Stimulated activated CD8-positive, alpha-beta memory T cell treated with anti-CD3 and anti-CD28 coated beads, Interleukin-7, amount 100 ng/mL, for 1 hour (primary cell): ENCODE results near the gene TBCD.
"Not testable (repeated sequence)": the region's sequence is repeated elsewhere in the genome, so short reads cannot be mapped to it uniquely, and the experiment has no call there.

Source experiments
- DNase-seq, 2 donors: peaks; one replicate each; pipeline ENCODE4 v3.0.0-alpha.2; 2020; ENCODE audit warnings: low read depth in 2 of 2

Gene TBCD

DNA sequence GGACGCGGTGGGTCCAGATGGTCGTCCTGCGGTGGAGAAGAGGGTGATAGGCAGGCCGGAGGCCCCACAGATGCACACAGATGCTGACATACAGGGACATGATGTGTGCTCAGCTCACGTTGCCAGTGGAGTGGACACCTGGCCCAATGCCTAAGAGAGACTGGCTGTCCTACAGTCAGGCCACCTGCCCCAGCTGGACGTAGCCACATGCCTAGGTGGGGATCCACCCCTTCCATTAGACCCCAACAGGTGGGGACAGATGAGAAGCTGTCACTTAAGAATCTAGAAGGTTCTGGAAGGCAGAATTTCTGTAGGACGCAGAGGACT, 205.6 kb downstream of the TBCD start:
- DNase-seq = no peak

DNA sequence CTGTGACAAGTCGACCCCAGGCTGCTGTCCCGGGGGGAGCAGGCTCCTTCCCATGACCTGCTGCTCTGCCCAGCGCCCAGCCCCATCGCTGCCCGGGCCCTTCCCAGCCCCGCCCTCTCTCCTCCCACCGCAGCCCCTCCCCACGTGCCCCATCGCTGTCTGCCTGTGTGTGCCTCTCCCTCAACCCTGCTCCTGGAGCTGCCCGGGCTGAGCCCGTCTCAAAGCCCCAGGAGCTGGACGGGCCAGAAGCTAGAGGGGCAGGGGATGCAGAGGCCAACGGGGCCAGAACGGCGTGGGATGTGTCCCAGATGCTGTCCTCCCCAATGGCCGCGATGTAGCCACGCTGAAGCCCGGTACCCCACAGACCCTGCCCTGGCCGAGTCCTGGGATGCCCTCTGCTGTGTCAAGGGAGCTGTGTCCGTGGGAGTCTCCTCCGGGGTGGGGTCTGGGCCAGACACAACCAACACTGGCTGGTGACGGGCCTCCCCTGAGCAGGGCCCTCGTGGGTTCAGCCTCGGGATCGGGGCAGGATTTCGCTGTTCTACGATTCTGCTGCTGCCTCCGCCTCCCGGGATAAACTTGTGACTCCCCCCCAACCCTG, 206.2 kb downstream of the TBCD start:
- no peak for DNase-seq

DNA sequence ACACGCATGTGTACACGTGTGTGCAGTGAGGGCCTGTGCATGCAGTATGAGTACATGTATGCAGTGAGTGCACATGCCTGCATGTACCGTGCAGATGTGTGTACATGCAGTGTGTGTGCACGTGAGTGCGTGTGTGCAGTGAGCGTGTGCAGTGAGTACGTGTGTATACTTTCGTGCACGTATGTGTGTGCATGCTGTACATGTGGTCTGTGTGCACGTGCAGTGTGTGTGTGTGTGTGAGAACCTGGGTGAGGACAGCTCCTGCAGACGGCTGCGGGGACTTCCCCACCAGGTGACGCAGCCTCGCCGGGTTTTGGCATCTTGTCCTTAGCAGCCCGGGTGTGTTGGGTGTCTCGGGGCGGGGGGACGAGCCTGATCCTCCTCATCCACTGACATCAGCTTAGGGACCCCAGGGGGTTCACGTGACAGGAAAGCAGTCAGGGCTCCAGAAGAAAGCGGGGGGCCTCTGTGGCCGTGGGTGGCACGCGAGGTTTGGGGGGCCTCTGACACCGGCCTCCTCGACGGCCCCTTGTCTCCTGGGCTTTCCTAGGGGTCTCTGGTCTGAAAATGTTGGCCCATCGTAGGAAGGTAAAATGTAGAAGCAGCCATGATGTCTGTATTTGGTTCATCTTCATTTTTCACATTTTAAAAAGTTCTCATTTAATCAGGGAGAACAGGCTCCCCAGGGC, 207.5 kb downstream of the TBCD start:
- no peak for DNase-seq

DNA sequence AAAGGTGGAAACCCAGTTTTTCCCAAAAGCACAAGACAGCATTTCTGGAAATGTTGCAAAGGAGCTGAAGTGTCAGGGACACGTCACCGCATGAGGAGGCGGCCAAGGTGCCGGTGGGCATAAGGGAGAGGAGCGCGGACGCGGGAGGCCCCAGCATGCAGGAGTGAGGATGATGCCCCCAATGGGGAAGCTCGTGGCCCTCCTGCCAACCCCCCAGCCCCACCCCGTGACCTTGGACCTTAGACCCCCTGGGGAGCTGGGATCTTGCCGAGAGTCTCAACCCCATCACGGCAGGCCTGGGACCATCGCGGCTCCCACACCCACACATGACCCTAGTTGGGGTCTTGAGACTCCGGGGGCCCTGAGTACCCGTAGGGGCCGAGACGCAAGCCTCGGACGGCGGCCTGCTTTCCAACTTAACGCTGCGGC, 208.1 kb downstream of the TBCD start:
- no peak for DNase-seq

- DNase-seq = no peak
Measured at GRCh38 chr17:82960419-82961271, 208.8 kb downstream of the TBCD start.

DNA sequence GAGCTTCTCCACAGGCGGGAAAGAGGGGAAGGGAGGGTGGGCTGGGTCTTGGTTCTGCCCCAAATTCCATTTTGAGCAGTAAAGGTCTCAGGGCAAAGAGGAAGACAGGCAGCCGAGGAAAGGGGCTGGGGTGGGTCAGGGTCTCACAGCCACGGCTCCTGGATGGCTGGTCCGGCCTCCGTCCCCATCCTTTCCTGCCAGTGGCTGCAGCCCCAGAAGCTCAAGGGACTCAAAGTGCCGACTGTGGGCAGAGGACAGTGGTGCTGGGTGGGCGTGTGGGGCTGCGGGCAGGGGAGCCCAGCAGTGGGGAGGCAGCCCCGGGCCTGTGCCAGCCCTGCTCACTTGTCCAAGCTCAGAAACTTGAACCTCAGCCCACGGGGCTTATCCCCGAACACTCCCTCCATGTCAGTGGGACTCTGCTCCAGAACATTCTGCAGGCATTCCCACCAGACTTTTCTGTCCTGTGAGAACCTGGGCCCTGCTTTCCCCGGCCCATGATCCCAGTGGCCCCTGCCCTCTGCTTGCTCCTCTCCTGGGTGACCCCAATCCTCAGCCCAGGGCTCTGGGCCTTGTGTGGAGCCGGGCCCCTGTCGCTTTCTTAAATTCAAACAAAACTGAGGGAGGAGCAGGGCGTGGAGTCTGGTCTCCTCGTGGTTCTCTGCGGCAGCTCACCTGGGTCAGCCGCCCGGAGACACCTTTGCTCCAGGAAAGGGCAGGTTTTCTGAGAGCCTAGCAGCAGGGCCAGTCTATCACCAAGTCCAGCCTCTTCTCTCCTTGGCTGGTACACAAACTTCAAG, 209.7 kb downstream of the TBCD start:
- no peak for DNase-seq

DNA sequence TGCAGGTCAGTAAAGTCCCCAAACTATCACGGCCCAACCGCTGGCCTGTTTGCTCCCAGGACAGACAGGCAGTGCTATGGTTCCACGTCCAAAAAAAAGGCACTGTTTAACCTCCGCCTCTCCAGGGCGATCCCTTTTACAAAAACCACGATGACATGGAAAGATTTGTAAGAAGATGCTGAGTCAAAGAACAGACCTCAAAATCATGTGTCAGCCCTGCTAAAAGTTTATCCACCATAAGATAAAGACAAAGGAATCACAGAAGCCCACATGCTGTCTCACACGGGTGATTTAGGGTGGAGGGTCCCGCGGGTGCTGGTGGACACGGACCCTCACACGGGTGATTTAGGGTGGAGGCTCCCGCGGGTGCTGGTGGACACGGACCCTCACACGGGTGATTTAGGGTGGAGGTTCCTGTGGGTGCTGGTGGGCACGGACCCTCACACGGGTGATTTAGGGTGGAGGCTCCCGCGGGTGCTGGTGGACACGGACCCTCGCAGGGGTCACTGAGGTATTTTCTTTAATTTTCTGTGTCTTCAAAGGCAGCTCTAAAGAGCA, 210.4 kb downstream of the TBCD start:
- DNase-seq = no peak

- no peak for DNase-seq
Measured at GRCh38 chr17:82963104-82963950, 211.5 kb downstream of the TBCD start.

- DNase-seq = not testable (repeated sequence)
Measured at GRCh38 chr17:82964451-82964850, 212.6 kb downstream of the TBCD start.

- DNase-seq = no peak
Measured at GRCh38 chr17:82964851-82965341, 213.0 kb downstream of the TBCD start.

DNA sequence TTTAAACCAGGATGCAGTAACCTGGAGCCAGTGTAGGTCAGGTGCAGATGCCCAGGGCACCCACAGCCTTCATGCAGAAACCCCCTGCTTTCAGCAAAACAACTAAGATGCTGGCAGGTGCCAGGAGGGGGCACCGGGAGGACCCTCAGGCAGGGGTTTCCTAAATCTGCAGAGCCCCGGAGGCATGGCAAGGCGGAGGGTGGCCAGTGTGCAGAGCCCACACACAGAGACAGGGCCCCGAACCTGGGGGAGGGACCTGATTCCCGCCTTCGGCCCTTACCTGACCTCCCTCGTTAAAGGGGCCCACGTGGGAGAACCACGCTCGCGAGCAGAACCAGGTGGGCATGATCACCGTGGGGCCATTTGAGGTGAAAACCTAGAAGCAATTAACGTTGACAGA, 213.5 kb downstream of the TBCD start:
- no peak for DNase-seq

DNA sequence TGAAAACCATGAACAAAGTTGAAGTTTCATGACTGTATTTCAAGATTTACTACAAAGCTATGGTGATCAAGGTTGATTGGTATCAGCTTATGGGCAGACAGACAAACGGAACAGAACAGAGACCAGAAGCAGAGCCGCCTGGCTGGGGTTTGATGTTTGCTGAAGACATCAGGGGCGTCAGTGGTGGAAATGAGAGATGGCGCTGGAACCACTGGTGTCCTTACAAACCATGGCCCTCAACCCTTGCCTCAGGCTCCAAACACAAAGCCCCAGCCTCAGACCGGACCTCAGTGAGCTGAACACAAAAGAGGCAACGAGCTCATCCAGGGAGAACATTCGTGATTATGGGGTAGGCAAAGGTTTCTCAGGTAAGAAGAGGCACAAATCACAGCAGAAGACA, 214.6 kb downstream of the TBCD start:
- DNase-seq = no peak

GRCh38 chr17:82967268-82968032, 215.6 kb downstream of the TBCD start:
- DNase-seq = no peak

GRCh38 chr17:82968033-82968841, 216.4 kb downstream of the TBCD start:
- DNase-seq = not testable (repeated sequence)

DNA sequence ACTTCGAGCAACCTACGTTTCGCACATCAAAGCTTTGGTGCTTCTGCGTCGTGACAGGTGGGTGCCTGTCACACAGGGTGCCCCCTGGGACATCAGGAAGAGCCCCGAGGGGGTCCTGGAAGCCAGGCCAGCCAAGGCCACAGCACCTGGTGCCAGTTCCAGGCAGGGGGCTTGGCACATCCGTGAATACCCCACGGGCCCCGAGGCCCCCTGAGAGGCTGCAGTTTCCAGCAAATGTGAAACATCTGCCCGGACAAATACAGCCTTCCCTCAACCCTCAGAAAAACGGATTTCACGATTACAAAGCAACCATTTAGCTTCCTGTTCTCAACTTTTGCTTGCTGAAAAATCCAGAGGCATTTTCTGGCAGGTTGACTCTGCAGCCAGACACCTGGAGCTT, 218.2 kb downstream of the TBCD start:
- DNase-seq = no peak

DNA sequence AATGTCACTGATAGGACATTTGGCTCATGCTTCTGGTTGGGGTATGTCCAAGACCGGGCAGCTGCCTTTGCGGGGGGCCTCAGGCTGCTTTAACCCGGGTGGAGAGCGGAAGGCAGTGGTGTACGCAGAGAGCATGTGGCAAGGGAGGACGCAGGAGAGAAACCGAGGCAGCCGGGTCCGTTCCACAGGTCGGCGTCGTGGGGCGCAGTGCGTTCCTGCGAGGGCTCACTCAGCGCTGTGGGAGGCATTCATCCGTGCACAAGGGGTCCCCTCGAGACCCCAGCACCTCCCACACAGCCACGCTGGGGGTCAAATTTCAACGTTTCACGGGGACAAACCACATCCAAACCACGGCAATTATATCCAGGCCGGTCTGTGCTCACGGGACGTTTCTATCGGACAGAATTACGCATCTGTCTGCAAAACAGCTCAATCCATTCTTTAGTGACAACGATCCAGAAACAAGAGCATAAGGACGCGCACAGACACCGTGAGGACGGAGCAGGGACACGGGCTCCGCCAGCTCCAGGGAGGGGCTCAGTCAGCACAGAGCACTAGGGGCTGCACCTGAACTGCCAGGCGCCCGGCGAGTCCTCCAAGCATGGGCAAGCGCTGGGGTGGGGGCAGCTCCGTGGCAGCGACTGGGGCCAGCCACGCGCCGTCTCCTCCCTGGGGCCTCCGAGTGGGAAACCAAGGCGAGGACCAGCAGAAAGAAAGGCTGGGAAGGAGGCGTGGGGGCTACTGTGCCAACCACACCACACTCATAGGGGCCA, 219.1 kb downstream of the TBCD start:
- no peak for DNase-seq

GRCh38 chr17:82972836-82973372, 221.0 kb downstream of the TBCD start:
- no peak for DNase-seq
